ENCODE results near the gene IER3IP1.

DNA sequence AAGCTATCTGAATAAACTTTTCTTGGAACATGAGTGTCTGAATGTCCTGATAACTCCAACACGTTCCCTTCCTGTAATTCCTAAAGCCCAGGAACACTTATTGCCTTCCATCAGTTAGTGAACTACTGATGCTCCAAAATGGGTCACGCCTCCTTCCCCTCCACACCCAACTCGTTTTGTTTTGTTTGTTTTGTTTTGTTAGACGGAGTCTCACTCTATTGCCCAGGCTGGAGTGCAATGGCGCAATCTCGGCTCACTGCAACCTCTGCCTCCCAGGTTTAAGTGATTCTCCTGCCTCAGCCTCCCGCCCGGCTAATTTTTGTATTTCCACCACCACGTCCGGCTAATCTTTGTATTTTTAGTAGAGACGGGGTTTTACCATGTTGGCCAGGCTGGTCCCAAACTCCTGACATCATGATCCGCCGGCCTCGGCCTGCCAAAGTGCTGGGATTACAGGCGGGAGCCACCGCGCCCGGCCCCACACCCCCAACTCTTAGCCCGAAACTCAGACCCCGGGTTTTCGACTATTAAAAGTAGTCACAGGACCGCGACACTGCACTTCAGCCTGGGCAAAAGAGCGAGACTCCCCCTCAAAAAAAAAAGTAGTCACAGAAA is 774 bp downstream of the IER3IP1 start:
- TF ChIP-seq, protein P1, sequence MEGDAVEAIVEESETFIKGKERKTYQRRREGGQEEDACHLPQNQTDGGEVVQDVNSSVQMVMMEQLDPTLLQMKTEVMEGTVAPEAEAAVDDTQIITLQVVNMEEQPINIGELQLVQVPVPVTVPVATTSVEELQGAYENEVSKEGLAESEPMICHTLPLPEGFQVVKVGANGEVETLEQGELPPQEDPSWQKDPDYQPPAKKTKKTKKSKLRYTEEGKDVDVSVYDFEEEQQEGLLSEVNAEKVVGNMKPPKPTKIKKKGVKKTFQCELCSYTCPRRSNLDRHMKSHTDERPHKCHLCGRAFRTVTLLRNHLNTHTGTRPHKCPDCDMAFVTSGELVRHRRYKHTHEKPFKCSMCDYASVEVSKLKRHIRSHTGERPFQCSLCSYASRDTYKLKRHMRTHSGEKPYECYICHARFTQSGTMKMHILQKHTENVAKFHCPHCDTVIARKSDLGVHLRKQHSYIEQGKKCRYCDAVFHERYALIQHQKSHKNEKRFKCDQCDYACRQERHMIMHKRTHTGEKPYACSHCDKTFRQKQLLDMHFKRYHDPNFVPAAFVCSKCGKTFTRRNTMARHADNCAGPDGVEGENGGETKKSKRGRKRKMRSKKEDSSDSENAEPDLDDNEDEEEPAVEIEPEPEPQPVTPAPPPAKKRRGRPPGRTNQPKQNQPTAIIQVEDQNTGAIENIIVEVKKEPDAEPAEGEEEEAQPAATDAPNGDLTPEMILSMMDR (IDR thresholded peaks at IDR 0.05) = no peak
- TF ChIP-seq POLR2A (IDR thresholded peaks at IDR 0.05) (no peak), POLR2AphosphoS5 (IDR thresholded peaks at IDR 0.05; ENCODE audit: insufficient read depth in 1 of 2, low read depth in 1 of 2) (no peak)
